Measurements from ENCODE around the gene DDX51. TPM values are rescaled to one million over a fixed set of nuclear protein-coding genes. Genes with fewer than 3 reads are reported as not detected.

Gene DDX51
- total and polyA plus RNA-seq, 2 of the 13 experiments (the other 11 are each of a cell fraction or from before 2014, with no cell fraction given), result 10.1 TPM

DNA sequence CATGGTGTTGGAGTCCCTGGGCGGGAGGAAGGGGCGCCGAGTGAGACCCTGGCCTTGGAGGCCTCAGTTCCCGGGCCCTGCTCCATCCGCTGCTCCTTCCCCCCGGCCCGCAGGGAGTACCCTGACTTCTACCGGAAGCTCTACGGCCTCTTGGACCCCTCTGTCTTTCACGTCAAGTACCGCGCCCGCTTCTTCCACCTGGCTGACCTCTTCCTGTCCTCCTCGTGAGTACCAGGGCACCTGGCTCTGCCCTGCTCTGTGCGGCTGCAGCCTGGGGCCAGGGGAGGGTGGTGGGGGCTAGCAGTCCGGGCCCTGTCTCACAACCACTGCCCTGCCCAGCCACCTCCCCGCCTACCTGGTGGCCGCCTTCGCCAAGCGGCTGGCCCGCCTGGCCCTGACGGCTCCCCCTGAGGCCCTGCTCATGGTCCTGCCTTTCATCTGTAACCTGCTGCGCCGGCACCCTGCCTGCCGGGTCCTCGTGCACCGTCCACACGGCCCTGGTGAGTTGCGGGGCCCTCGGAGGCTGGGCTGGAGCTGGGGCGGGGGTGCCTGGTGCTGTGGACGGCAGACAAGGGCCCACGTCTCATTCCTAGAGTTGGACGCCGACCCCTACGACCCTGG, 7.1 kb upstream of the DDX51 start:
- no peaks in the 10 kb centered on the region for H3K27me3 ChIP-seq (ENCODE audit: control insufficient read depth in 1 of 2, insufficient read depth in 2 of 2, low read length in 2 of 2)
- no peak overlapping the region for H3K27ac ChIP-seq (ENCODE audit: extremely low read length, insufficient read depth, low read length)
- H3K79me2 ChIP-seq (ENCODE audit: insufficient read depth, low read length), result peaks cover 2% of the 10 kb centered on the region
- peaks cover 3% of the 10 kb centered on the region; the same call in 1 of the 2 replicates for H4K20me1 ChIP-seq (ENCODE audit: insufficient read depth, low read length)
- ChIA-PET CTCF (ENCODE audit: low intra/inter-chr PET ratio, low total read pairs) (no interaction called here), POLR2A (no interaction called here)
- FAIRE-seq (no peak), DNase-seq (ENCODE audit: low spot score) (no peak), ATAC-seq (no peak)
- H3K9me3 ChIP-seq (ENCODE audit: low read length), result no peaks in the 10 kb centered on the region
- H2AFZ ChIP-seq (ENCODE audit: low read length), result no peak overlapping the region
- WGBS (ENCODE audit: low lambda C conversion rate), result 98% methylated on average over 25 of the region's 36 CpGs
- no peak overlapping the region for H3K9ac ChIP-seq (ENCODE audit: insufficient read depth, low read depth, low read length)
- intact Hi-C loops (cut with micrococcal nuclease; ENCODE audit: unreplicated experiment), result no loop called here
- no peak overlapping the region for H3K4me3 ChIP-seq (replicated peaks in 1 of 3; ENCODE audit: insufficient read depth in 1 of 3, low read depth in 2 of 3, low read length in 3 of 3)
- H3K4me1 ChIP-seq (ENCODE audit: insufficient read depth, low read length), result peaks cover 14% of the 10 kb centered on the region
- no TSS peak for BruUV-seq (replicated peaks)
- peaks cover 0 to 2% of the 10 kb centered on the region in 2 experiments; a peak in 1 of 5 replicates for H3K36me3 ChIP-seq (replicated peaks in 1 of 2; ENCODE audit: control insufficient read depth in 1 of 2, insufficient read depth in 2 of 2, low read length in 2 of 2)
- in situ Hi-C loops (cut with HindIII; ENCODE audit: extremely low pct_ligation_motif_present, low pct_unique_long_range_greater_than_20kb), result no loop called here
- H3K4me2 ChIP-seq (ENCODE audit: low read depth, low read length), result no peak overlapping the region
- TF ChIP-seq, protein P1, sequence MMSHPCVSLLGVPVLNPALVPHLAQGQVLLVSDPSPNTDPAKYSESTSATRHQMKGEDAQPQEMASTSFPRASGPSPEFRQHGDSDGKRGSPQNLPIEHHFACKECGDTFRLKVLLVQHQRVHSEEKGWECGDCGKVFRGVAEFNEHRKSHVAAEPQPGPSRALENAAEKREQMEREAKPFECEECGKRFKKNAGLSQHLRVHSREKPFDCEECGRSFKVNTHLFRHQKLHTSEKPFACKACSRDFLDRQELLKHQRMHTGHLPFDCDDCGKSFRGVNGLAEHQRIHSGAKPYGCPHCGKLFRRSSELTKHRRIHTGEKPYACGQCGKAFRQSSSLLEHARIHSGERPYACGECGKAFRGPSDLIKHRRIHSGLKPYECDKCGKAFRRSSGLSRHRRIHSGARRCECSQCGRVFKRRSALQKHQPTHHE (CRISPR knock-in tag; IDR thresholded peaks at IDR 0.05; ENCODE audit: borderline replicate concordance), result no peak
- TF ChIP-seq, protein P2, sequence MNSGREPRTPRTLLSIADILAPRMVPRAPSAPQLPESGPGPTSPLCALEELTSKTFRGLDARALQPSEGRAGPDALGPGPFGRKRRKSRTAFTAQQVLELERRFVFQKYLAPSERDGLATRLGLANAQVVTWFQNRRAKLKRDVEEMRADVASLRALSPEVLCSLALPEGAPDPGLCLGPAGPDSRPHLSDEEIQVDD (CRISPR knock-in tag; IDR thresholded peaks at IDR 0.05; ENCODE audit: borderline replicate concordance), result no peak
- TF ChIP-seq, protein P3, sequence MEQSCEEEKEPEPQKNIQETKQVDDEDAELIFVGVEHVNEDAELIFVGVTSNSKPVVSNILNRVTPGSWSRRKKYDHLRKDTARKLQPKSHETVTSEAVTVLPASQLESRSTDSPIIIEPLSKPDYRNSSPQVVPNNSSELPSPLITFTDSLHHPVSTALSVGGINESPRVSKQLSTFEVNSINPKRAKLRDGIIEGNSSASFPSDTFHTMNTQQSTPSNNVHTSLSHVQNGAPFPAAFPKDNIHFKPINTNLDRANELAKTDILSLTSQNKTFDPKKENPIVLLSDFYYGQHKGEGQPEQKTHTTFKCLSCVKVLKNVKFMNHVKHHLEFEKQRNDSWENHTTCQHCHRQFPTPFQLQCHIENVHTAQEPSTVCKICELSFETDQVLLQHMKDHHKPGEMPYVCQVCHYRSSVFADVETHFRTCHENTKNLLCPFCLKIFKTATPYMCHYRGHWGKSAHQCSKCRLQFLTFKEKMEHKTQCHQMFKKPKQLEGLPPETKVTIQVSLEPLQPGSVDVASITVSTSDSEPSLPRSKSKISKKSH (CRISPR knock-in tag; IDR thresholded peaks at IDR 0.05; ENCODE audit: borderline replicate concordance), result no peak
- no peak for TF ChIP-seq ZKSCAN1 (IDR thresholded peaks at IDR 0.05; ENCODE audit: low read length)
- TF ChIP-seq SMARCE1 (IDR thresholded peaks at IDR 0.05; ENCODE audit: borderline replicate concordance), result no peak
- TF ChIP-seq, protein P4, sequence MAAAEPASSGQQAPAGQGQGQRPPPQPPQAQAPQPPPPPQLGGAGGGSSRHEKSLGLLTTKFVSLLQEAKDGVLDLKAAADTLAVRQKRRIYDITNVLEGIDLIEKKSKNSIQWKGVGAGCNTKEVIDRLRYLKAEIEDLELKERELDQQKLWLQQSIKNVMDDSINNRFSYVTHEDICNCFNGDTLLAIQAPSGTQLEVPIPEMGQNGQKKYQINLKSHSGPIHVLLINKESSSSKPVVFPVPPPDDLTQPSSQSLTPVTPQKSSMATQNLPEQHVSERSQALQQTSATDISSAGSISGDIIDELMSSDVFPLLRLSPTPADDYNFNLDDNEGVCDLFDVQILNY (CRISPR knock-in tag; conservative IDR thresholded peaks at IDR 0.05), result no peak
- TF ChIP-seq, protein P5, sequence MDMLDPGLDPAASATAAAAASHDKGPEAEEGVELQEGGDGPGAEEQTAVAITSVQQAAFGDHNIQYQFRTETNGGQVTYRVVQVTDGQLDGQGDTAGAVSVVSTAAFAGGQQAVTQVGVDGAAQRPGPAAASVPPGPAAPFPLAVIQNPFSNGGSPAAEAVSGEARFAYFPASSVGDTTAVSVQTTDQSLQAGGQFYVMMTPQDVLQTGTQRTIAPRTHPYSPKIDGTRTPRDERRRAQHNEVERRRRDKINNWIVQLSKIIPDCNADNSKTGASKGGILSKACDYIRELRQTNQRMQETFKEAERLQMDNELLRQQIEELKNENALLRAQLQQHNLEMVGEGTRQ (IDR thresholded peaks at IDR 0.05; ENCODE audit: low read depth, low read length), result no peak
- TF ChIP-seq, protein P5 (CRISPR knock-in tag; IDR thresholded peaks at IDR 0.05; ENCODE audit: borderline replicate concordance), result no peak
- TF ChIP-seq, protein P6, sequence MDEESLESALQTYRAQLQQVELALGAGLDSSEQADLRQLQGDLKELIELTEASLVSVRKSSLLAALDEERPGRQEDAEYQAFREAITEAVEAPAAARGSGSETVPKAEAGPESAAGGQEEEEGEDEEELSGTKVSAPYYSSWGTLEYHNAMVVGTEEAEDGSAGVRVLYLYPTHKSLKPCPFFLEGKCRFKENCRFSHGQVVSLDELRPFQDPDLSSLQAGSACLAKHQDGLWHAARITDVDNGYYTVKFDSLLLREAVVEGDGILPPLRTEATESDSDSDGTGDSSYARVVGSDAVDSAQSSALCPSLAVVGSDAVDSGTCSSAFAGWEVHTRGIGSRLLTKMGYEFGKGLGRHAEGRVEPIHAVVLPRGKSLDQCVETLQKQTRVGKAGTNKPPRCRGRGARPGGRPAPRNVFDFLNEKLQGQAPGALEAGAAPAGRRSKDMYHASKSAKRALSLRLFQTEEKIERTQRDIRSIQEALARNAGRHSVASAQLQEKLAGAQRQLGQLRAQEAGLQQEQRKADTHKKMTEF (CRISPR knock-in tag; IDR thresholded peaks at IDR 0.05), result no peak
- TF ChIP-seq HMGA1 (CRISPR knock-in tag; conservative IDR thresholded peaks at IDR 0.05), result no peak
- TF ChIP-seq ZBTB21 (CRISPR knock-in tag; IDR thresholded peaks at IDR 0.05), result no peak
- TF ChIP-seq ZBTB14 (CRISPR knock-in tag; IDR thresholded peaks at IDR 0.05), result no peak
